Lower leg skin (tissue), 4 donors: ENCODE data around the gene SIGLEC10. TPM values are rescaled to one million over a fixed set of nuclear protein-coding genes. Genes with fewer than 3 reads are reported as not detected.

Experiments used
- DNase-seq, 2 donors: peaks; one replicate each; pipeline ENCODE4 v3.0.0-alpha.2; 2019; ENCODE audit warnings: low spot score in 2 of 2
- H3K4me3 ChIP-seq: fragments of 200-600 bp; sonication (generic); 2 replicates; pipeline ENCODE4 v1.5.1; 2017; ENCODE audit warnings: mild to moderate bottlenecking, low read depth; ENCODE audit not compliant: poor library complexity, severe bottlenecking
- POLR2A ChIP-seq, 2 donors: fragments of 450-650 bp; IDR thresholded peaks; one replicate each; pipeline ENCODE4 v1.6.1; 2016 to 2017; ENCODE audit warnings: antibody characterized with exemption in 2 of 2, mild to moderate bottlenecking in 1 of 2, moderate library complexity in 1 of 2
- WGBS, 2 donors: methylation state at CpG; one replicate each; pipeline ENCODE4 v1.1.5; 2018; 5-methylcytosine and 5-hydroxymethylcytosine counted together
- intact Hi-C: fragments of 100-400 bp; cut with DNase I; formaldehyde crosslinking; loops from one replicate; pipeline ENCODE4 v1.15.0; 2023; ENCODE audit warnings: low total_unique reads
- total RNA-seq, 4 donors: library from RNA; depleted of rRNA; stranded (reverse); fragments of >200 nt; gene quantifications; one replicate each; pipeline ENCODE4 v1.1.0, GENCODE V29; 2016
- TF ChIP-seq, protein P1 (sequence below), 3 donors: fragments of 450-650 bp; IDR thresholded peaks; one replicate each; pipeline ENCODE4 v1.5.1; 2016; ENCODE audit warnings: antibody characterized with exemption in 3 of 3, mild to moderate bottlenecking in 3 of 3, moderate library complexity in 2 of 3

The SIGLEC10 gene
- total RNA-seq, 4 donors from 2014 or later: 0.53 to 8.6 (median 1.8) TPM

DNA sequence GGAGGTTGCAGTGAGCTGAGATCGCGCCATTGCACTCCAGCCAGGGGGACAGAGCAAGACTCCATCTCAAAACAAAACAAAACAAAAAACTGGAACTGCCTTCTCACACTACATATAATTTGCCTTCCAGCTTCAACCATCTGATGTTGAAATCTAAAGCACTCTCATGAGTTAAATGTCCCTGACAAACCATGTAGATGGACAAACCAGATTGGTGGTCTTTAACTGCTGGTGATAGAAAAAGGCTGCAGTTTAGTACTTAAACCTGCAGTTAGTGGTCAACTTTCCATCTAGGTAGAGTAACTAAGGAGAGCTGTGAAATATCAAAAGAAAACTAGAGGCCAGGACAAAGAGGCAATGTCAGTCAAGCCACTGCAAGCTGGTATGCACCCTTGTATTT, 21.3 kb downstream of the SIGLEC10 start:
- TF ChIP-seq, protein P1, sequence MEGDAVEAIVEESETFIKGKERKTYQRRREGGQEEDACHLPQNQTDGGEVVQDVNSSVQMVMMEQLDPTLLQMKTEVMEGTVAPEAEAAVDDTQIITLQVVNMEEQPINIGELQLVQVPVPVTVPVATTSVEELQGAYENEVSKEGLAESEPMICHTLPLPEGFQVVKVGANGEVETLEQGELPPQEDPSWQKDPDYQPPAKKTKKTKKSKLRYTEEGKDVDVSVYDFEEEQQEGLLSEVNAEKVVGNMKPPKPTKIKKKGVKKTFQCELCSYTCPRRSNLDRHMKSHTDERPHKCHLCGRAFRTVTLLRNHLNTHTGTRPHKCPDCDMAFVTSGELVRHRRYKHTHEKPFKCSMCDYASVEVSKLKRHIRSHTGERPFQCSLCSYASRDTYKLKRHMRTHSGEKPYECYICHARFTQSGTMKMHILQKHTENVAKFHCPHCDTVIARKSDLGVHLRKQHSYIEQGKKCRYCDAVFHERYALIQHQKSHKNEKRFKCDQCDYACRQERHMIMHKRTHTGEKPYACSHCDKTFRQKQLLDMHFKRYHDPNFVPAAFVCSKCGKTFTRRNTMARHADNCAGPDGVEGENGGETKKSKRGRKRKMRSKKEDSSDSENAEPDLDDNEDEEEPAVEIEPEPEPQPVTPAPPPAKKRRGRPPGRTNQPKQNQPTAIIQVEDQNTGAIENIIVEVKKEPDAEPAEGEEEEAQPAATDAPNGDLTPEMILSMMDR (IDR thresholded peaks at IDR 0.05): no peak
- no peak for TF ChIP-seq POLR2A (IDR thresholded peaks at IDR 0.05)
- WGBS, 2 donors: 95 to 97% methylated on average over 2 of the region's 2 CpGs
- H3K4me3 ChIP-seq: no peak overlapping the region
- intact Hi-C loops: no loop called here
- DNase-seq: no peak

DNA sequence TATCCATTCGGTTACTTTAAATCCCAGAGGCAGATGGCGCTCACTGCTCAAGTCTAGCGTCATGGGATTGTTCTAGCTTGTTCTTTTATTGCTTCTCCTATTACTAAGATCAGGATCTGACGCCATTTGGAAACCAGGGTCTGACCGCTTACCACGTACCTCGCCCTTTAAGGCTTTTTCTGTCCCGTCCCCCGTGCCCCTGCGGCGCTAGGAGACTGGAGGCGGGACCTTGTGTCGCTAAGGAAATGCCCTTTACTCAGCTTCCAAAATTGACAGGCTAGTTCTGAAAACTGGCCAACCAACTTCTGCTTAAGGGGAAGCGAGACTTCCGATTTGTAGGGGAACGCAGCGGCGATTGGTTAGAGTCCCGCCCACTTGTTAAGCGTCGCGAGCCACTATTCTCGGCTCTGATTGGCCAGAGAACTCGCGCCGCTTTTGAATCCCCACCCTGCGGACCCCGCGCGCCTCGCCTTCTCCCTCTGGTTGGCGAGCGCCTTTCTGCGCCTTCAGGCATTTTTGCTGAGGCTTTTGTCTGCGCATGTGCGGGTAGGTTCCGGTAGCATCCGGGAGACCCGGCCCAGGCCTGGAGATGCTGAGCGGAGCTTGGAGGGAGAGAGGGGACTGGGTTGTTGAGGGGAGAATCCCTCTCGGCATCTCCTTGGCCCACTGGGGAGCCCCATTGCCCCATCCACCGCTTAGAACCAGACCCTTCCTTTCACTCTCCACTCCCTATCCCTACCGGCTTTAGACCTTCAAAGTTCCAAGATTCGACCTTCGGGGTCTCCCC, 23.2 kb downstream of the SIGLEC10 start:
- H3K4me3 ChIP-seq: no peak overlapping the region
- no peak for TF ChIP-seq POLR2A (IDR thresholded peaks at IDR 0.05)
- TF ChIP-seq, protein P1 (IDR thresholded peaks at IDR 0.05): no peak
- peak; percentile 96 to 97 for DNase-seq
- intact Hi-C loops: no loop called here
- WGBS, 2 donors: 1 to 2% methylated on average over 37 to 39 of the region's 45 CpGs

DNA sequence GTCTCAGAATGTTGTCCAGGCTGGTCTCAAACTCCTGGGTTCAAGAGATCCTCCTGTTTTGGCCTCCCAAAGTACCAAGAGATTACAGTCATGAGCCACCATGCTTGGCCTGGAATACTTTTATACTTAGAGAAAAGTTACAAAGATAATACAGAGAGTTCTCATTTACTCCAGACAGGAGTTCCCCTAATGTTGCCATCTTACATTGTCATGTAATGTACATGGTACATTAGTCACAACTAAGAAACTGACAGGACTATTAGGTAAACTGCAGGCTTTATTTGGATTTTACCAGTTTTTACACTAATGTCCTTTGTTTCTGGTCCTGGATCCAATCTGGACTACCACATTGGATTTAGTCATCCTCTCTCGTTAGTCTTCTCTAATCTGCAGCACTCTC, 24.7 kb downstream of the SIGLEC10 start:
- no peak overlapping the region for H3K4me3 ChIP-seq
- WGBS, 2 donors: 71 to 74% methylated on average over 1 of the region's 1 CpG
- DNase-seq: no peak
- TF ChIP-seq POLR2A (IDR thresholded peaks at IDR 0.05): no peak
- TF ChIP-seq, protein P1 (IDR thresholded peaks at IDR 0.05): no peak
- intact Hi-C loops: no loop called here

DNA sequence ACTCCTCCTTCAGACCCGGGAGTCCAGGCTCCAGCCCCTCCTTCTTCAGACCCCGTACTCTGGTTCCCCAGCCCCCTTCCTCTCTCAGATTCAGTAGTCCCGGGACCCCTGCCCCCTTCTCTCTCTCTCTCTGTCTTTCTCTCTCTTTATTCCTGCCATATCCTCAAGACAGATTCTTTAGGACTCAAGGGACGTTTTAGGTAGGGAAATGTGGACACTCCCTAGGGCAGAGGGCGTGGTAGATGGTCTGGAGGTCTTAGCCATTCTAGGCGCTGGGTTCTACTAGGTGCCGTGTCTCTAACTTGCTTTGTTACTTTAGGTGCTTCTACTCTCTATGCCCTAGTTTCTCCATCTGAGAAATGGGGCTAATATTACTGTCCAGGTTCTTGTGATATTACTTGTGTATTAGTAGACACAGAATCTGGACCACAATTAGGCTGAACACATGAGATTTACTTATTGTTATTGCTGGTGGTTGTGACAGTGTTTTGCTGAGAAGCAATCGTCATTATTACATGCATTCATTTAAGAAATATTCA, 26.3 kb downstream of the SIGLEC10 start:
- TF ChIP-seq, protein P1 (IDR thresholded peaks at IDR 0.05): no peak
- no peak for TF ChIP-seq POLR2A (IDR thresholded peaks at IDR 0.05)

DNA sequence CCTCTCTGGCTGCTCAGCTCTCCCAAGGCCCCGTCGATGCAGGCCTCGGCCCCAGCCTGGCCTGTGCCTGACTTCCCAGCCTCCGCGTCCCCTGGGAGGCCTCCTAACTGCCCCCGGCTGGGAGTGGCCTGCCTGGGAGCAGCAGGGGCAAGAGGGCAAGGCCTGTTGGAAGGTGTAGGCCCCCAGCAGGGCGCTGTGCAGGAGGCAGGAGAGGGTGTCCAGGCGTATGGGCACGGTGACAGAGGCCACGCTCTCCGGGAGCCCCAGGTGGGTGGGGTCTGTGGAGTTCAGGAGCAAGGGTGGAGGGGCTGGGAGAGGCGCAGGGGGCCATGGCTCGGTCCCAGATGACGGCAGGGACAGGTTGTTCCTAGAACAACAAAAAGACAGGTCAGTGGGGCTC, 28.3 kb downstream of the SIGLEC10 start:
- no peak overlapping the region for H3K4me3 ChIP-seq
- DNase-seq: no peak
- TF ChIP-seq, protein P1 (IDR thresholded peaks at IDR 0.05): no peak
- TF ChIP-seq POLR2A (IDR thresholded peaks at IDR 0.05): no peak
- 89% methylated on average over 11 to 14 of the region's 14 CpGs for WGBS, 2 donors
- intact Hi-C loops: no loop called here

More for the DNA sequence above, 26.3 kb downstream of the SIGLEC10 start:
- H3K4me3 ChIP-seq: no peak overlapping the region
- intact Hi-C loops: no loop called here
- WGBS, 2 donors: 66% methylated on average over 8 of the region's 8 CpGs
- DNase-seq: no peak
